ENCODE measurements around the gene KDM4B. TPM values are rescaled to one million over a fixed set of nuclear protein-coding genes. Genes with fewer than 3 reads are reported as not detected.
A peak's percentile ranks its signal among the peaks of the same experiment; 100 is the strongest.
"Not testable (repeated sequence)": the region's sequence is repeated elsewhere in the genome, so short reads cannot be mapped to it uniquely, and the experiment has no call there.

Gene KDM4B
- total RNA-seq, 2 donors from 2014 or later: 49.1 to 54.0 TPM

DNA sequence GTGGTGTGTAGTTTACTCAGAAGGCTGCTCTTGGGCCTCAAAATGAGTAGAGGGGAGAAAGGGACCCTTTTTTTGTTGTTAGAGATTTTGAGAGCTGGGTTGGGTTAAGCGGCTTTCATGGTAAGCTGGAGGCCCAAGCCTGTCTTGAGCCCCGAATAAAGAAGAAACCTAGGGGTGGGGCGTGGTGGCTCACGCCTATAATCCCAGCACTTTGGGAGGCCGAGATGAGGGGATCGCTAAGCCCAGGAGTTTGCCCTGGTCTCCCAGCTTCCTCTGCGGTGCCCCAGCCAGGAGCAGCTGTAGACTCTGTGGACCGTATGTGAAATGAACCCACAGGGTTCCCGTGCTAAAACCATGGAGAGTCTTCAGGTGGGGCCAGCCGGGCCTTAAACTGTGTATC, 56.1 kb downstream of the KDM4B start:
- H3K9me3 ChIP-seq: no peaks in the 10 kb centered on the region
- DNase-seq (ENCODE audit: low spot score): no peak
- ATAC-seq (ENCODE audit: insufficient number of reproducible peaks, low FRiP score, low read depth): no peak
- H3K27ac ChIP-seq: no peak overlapping the region
- TF ChIP-seq, protein P1, sequence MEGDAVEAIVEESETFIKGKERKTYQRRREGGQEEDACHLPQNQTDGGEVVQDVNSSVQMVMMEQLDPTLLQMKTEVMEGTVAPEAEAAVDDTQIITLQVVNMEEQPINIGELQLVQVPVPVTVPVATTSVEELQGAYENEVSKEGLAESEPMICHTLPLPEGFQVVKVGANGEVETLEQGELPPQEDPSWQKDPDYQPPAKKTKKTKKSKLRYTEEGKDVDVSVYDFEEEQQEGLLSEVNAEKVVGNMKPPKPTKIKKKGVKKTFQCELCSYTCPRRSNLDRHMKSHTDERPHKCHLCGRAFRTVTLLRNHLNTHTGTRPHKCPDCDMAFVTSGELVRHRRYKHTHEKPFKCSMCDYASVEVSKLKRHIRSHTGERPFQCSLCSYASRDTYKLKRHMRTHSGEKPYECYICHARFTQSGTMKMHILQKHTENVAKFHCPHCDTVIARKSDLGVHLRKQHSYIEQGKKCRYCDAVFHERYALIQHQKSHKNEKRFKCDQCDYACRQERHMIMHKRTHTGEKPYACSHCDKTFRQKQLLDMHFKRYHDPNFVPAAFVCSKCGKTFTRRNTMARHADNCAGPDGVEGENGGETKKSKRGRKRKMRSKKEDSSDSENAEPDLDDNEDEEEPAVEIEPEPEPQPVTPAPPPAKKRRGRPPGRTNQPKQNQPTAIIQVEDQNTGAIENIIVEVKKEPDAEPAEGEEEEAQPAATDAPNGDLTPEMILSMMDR (IDR thresholded peaks at IDR 0.05): no peak
- no peaks in the 10 kb centered on the region for H3K36me3 ChIP-seq
- no peak overlapping the region for H3K4me3 ChIP-seq
- peaks cover 3 to 23% of the 10 kb centered on the region in 2 donors for H3K4me1 ChIP-seq (ENCODE audit: control insufficient read depth in 1 of 2, low read depth in 2 of 2)
- H3K27me3 ChIP-seq (replicated peaks; ENCODE audit: insufficient read depth): no peaks in the 10 kb centered on the region

DNA sequence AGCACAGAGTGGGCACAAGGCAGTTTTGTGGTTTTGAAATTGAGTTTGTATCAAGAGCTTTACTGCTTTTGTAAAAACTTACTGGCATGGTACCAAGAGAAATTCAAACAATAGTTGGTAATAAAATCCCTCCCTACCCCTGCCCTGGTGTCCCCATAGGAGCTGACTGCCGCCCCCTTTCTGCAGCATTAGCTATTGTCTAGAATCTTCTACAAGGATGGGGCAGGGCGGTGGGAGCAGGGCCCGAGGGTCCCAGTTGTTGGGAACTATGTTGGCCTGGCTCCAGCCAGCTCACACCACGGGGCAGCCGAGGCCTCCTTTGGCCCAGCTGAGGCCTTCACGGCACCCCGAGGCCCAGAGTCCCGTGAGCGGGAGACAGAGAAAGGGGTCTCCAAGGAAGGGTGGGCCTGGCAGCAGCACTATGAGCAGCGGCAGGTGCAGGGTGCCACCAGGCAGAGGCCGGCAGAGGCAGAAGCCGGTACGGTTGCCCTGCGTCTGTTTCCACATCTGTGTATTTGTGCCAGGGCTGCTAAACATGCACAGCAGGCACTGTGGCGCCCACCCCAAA, 57.9 kb downstream of the KDM4B start:
- Histone ChIP-seq H3K9me3 (no peaks in the 10 kb centered on the region), H3K4me3 (no peak overlapping the region), H3K36me3 (no peaks in the 10 kb centered on the region), H3K27ac (no peak overlapping the region), H3K27me3 (replicated peaks; ENCODE audit: insufficient read depth) (no peaks in the 10 kb centered on the region), H3K4me1 (ENCODE audit: control insufficient read depth in 1 of 2, low read depth in 2 of 2) (peaks cover 3 to 32% of the 10 kb centered on the region in 2 donors)
- TF ChIP-seq, protein P1 (IDR thresholded peaks at IDR 0.05): no peak
- DNase-seq (ENCODE audit: low spot score) (no peak), ATAC-seq (ENCODE audit: insufficient number of reproducible peaks, low FRiP score, low read depth) (no peak)

DNA sequence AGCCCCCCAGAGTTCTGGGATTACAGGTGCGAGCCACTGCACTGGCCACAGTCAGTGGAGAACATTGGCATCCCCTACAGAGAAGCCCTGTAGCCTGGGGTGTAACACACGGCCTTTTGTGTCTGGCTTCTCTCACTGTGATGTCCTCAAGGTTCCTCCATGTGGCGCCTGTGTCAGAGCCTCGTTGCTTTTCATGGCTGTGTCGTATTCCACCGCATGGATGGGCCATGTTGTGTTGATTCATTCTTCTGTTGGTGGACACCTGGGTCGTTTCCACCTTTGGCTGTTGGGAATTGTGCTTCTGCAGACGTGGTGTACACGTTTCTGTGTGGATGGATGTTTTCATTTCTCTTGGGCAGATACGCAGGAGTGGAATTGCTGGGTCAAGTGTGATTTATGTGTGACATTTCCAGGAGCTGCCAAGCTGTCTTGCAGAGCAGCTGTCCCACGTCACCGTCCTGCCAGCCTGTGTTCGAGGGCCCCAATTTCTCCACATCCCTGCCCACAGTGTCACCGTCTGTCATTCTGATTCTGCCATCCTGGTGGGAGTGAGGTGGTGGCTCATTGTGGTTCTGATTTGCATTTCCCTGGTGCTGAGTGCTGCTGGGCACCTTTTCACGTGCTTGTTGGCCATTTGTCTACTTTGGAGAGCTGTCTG, 59.4 kb downstream of the KDM4B start:
- Histone ChIP-seq H3K4me3 (no peak overlapping the region), H3K27me3 (replicated peaks; ENCODE audit: insufficient read depth) (no peaks in the 10 kb centered on the region), H3K27ac (no peak overlapping the region), H3K9me3 (no peaks in the 10 kb centered on the region), H3K4me1 (ENCODE audit: control insufficient read depth in 1 of 2, low read depth in 2 of 2) (peaks cover 3 to 20% of the 10 kb centered on the region in 2 donors), H3K36me3 (peaks cover 4% of the 10 kb centered on the region)
- TF ChIP-seq, protein P1 (IDR thresholded peaks at IDR 0.05): no peak
- DNase-seq (ENCODE audit: low spot score) (no peak), ATAC-seq (ENCODE audit: insufficient number of reproducible peaks, low FRiP score, low read depth) (no peak)

DNA sequence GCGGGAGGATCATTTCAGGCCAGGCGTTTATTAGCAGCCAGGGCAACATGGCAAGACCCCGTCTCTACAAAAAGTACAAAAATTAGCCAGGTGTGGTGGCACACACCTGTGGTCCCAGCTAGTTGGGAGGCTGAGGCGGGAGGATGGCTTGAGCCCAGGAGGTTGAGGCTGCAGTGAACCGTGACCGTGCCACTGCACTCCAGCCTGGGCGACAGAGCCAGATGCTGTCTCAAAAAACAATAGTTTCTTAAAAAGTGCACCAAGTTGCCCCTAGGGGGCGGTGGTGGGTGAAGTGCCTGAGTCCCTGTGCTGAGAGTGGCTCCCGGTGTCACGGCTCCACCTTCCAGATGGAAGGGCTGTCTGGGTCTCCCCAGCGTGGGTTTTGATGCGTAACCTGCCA, 60.7 kb downstream of the KDM4B start:
- H3K27ac ChIP-seq: not testable (repeated sequence)

DNA sequence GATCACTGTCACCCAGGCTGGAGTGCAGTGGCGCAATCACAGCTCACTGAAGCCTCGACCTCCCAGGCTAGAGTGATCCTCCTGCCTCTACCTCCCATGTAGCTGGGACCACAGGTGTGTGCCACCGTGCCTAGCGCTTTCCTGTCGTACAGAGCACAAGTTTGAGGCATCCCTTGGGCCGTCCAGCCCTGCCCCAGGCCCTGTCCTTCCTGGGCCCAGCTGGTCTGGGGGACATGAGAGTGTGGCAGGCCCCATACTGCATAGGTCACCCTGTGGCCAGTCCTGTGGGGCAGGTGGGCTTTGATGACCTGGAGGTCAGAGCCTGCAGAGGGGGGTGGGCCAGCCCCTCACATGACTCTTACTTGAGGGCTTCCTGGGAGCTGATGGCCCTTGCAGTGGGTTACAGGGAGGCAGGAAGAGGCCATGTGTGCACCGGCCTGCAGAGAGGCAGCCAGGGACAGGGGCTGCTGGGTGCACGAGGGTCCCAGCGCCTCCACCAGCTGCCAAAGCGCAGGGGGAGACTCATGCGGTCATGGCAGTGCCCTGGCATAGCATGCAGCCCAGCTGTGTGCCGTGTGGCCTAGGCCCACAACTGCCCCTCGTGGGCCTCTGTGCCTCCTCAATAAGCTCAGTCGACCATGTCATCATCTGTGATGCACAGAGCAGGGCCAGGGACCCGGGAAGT, 61.4 kb downstream of the KDM4B start:
- no peaks in the 10 kb centered on the region for H3K9me3 ChIP-seq
- TF ChIP-seq, protein P1 (IDR thresholded peaks at IDR 0.05): no peak
- H3K27ac ChIP-seq: no peak overlapping the region
- ATAC-seq (ENCODE audit: insufficient number of reproducible peaks, low FRiP score, low read depth): no peak
- H3K4me1 ChIP-seq (ENCODE audit: control insufficient read depth in 1 of 2, low read depth in 2 of 2): peaks cover 3 to 24% of the 10 kb centered on the region in 2 donors
- no peak for DNase-seq (ENCODE audit: low spot score)
- peaks cover 18% of the 10 kb centered on the region for H3K36me3 ChIP-seq
- no peaks in the 10 kb centered on the region for H3K27me3 ChIP-seq (replicated peaks; ENCODE audit: insufficient read depth)
- H3K4me3 ChIP-seq: no peak overlapping the region

More for the DNA sequence above, 60.7 kb downstream of the KDM4B start:
- ATAC-seq (ENCODE audit: insufficient number of reproducible peaks, low FRiP score, low read depth); H3K4me3 ChIP-seq; H3K27me3 ChIP-seq (replicated peaks; ENCODE audit: insufficient read depth); H3K9me3 ChIP-seq; DNase-seq (ENCODE audit: low spot score): not testable (repeated sequence)
- peaks cover 3 to 19% of the 10 kb centered on the region in 2 donors for H3K4me1 ChIP-seq (ENCODE audit: control insufficient read depth in 1 of 2, low read depth in 2 of 2)
- peaks cover 15% of the 10 kb centered on the region for H3K36me3 ChIP-seq
- TF ChIP-seq, protein P1 (IDR thresholded peaks at IDR 0.05): peak; percentile 58

Data from thoracic aorta (tissue), 2 donors.